NCI-H146 treated with DMSO at 0.1 percent for 48 hours (cell line): ENCODE results near the gene CLASP1.
"Not testable (repeated sequence)": the region's sequence is repeated elsewhere in the genome, so short reads cannot be mapped to it uniquely, and the experiment has no call there.

ENCODE experiments used
- DNase-seq: peaks from one replicate; lab custom pipeline; 2025; ENCODE audit not compliant: unreplicated experiment; lab: John Stamatoyannopoulos, UW

The CLASP1 gene

DNA sequence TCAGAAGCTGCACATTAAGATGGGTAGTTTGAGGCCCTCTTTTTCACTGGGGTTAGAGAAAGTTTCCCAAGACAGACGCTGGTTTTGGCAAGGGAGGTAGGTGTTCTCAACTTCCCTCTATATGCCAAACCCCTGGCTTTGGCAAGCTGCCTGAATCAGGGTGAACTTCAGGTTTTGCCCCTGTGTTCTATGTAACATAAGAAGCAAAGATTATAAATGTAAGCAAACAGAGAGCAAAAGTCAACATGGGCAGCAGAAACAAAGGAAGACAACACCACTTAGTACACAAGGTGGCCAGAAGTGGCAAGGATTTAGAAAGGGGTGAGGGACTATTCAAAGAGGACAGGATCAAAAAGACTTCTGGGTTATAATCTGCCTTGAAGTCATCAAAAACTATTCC lies 293.8 kb downstream of the CLASP1 start:
- peak; percentile 25 for DNase-seq

DNA sequence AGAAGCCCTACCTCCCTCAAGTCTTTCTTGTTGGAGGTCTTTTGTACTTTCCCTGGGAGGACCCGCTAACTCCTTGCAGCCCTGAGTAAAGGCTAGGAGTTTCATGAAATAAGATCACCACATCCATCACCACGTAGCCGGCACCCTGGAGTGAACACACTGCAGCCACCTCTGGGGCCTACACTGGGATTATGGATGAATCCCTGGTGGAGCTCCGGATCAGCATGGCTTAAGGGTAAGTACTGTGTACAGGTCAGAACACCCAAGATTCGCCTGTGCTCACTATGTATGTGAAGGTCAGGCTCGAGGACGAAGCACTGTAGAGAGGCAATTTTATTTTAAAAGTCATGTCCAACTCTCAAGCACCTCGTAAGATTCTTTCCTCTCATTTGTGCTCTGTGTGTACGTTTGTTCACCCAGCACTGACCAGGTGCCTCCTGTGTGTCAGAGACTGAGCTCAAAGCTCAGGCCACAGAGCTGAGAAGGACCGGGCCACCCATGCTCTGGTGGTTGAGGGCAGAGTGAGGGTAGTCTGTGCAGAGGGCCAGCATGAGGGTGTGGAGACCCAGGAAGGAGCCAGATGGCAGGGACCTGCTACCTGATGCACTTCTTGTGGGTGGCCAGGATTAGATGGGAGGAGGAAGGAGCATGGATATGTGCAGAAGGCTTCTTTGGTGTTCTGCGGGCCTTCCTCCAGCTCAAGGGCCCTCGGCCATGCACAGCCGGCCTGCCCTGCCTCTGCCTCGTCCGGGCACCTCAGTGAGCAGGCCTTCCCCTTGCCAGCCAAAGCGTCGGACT lies 297.5 kb downstream of the CLASP1 start:
- no peak for DNase-seq

GRCh38 chr2:121350890-121351289 lies 298.4 kb downstream of the CLASP1 start:
- DNase-seq, result no peak

DNA sequence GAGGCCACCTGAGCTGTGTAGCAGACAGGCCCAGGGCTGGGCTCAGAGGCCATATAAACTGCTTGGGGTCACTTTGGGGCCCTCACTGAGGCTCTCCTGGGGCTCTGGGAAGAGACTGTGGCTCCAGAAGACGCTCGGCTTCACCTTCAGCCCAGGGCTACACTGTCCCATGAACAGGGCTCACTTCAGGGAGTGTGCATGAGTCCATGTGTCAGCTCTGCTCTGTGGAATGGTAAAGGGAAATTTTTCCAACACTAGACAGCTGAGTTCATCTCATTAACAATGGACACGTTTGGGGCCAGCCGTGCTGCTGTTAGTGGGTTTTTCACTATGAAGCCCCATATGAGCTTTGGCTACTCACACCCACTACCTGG lies 298.9 kb downstream of the CLASP1 start:
- no peak for DNase-seq

- DNase-seq, result no peak
Observed at GRCh38 chr2:121349721-121350401, 299.4 kb downstream of the CLASP1 start.

DNA sequence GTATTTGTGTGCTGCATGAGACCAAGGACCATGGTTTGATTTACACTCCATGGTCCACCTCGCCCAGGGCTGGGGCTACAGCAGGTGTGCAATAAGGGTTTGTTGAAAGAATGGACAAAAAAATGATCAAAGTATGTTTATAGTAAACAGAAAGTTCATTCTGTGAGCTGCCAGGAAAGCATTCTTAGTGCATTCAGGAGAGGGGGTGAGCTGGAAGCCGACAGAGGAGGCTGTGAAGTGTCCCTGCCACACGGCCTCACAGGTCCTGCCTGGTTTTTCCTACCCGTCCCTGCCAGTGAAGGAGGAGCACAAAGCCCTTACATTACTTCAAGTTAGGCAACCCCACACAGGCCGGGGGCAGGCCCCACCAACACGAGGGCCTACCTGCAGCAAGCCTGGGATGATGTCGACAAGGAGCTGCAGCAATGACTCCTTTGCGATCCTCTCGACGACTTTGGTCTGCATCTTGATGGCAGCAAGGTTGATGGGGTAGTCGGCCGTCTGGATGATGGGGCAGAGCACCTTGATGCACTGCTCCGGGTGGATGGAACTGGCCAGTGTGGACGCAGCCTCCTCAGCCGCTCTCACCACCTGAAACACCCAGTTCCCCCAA lies 301.0 kb downstream of the CLASP1 start:
- DNase-seq, result no peak

DNA sequence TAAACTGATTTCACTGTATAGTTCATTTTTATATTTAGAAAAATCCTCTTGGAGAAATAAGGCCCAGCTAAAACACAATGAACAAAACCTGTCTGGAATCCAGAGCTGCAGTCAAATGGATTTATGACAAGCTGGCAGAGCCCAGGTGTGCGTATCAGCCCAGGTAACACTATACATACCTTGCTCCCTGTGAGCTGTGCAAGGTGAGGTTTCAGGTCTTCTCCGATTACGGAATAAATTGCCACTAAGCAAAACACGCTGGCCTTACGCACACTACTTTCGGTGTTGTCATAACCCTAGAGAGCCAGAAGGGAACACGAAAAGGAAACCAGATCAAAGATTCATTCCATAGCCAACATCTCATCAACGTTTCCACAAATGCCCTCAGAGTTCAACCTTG lies 302.4 kb downstream of the CLASP1 start:
- no peak for DNase-seq

DNA sequence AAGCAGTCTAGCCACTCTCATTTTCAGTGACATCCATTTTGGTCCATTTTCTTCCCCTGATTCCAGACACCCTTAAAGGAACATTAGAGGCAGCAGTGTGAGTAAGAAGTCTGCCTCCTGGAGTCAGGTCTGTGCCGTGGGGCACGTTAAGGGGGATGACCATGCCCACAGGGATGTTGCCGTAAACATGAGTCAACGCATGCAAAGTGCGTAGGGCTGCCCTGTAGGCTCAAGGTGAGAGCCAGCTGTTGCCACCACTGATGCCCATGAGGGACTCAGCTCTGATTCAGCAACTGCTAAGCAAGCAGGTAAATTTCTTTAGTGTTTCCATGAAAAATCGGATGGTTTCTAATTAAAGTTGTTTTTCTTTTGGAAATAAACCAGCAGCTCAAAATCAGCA lies 302.9 kb downstream of the CLASP1 start:
- DNase-seq, result no peak

- no peak for DNase-seq
Observed at GRCh38 chr2:121345887-121346286, 303.4 kb downstream of the CLASP1 start.

DNA sequence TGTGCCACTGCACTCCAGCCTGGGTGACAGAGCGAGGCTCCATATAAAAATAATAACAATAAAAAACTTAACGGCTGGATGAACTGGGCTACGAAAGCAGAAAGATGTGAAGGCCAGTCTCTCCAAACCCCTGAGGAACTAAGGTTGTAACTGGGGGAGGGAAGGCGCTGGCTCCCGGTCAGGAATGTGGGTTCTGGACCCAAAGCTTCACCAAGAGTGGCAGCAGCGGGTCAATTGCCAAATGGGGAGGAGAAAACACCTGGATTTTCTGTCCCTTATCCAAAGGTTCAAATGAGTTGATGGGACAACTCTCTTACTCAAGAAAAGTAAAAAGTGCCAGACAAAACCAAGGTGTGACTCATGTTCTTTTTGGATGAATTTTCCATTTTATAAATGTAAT lies 304.2 kb downstream of the CLASP1 start:
- no peak for DNase-seq

DNA sequence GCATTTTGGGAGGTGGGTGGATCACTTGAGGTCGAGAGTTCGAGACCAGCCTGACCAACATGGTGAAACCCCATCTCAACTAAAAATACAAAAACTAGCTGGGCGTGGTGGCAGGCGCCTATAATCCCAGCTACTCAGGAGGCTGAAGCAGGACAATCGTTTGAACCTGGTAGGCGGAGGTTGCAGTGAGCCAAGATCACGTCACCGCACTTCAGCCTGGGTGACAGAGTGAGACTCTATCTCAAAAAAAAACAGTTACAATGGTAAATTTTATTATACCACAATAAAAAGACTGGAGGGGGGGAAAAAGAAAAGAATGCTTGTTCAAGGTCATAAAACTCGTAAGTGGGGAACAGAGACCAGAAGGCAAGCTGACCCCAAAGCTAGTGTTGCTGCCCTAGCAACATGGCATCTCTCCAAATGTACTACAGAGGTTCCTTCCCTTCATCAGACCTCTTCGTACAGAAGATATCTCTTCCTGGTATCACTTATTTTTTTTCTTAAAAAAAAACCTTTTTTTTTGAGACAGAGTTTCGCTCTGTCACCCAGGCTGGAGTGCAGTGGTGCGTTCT lies 305.3 kb downstream of the CLASP1 start:
- not testable (repeated sequence) for DNase-seq

GRCh38 chr2:121343191-121343590 lies 306.1 kb downstream of the CLASP1 start:
- peak; percentile 96 for DNase-seq

DNA sequence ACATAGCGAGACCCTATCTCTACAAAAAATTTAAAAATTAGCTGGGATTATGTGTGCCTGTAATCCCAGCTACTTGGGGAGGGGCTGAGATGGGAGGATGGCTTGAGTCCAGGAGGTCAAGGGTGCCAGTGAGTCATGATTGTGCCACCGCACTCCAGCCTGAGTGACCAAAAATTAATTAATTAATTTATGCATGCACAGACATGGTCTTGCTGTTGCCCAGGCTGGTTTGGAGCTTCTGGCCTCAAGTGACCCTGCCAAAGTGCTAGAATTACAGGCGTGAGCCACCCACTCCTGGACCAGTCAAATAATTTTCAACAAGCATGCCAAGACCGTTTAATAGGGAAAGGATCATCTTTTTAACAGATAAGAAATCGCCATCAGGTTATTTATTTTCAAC lies 306.5 kb downstream of the CLASP1 start:
- no peak for DNase-seq

GRCh38 chr2:121340926-121341325 lies 308.3 kb downstream of the CLASP1 start:
- DNase-seq, result no peak

- DNase-seq, result no peak
Observed at GRCh38 chr2:121338281-121338680, 311.0 kb downstream of the CLASP1 start.

GRCh38 chr2:121336528-121337294 lies 312.6 kb downstream of the CLASP1 start:
- DNase-seq, result no peak

DNA sequence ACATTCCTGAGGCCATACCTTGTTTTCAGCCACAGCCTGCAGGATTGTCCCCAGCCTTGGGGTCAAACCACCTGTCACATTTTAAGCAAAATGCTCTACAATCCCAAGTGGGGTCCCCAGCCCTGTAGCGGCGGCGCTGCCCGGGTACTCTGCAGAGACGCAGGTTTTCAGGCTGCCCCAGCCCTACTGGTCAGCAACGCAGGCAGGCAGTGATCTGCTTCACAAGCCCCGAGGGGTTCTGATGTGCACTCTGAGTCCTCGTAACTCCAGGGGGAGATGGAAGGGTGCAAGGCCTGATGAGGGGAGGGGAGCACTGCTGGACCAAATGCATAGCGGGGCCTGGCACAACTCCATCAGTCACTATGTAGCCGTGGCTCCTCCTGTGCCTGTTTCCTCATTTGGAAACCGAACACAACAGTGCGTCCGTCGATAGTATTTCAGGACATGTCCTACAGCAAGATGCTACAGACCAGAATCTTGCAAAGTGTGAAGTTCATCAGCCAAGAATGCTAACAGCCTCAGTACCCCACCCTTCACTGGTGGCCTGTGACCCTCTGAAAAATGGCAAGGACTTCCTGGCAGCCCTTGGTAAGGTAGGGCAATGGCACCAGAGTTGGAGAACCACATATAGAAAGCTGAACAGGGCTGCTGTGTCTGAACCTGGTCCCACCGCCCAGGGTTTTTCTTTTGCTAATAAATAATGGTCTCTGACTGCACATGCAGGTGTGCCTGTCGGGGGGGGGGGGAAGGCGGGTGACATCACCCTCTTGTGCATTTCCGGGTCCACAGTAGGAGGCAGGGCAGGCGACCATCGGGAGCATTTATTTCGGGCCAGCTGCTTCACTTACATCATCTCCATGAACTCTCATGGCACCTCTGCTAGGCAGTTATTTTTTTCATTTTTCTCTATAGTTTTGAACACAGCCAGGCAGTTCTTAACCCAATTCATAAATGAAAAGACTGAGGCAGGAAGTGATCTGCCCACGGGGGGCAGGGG lies 313.7 kb downstream of the CLASP1 start:
- DNase-seq, result peak; percentile 84

- DNase-seq, result no peak
Observed at GRCh38 chr2:121334581-121335293, 314.5 kb downstream of the CLASP1 start.

- DNase-seq, result no peak
Observed at GRCh38 chr2:121333834-121334558, 315.3 kb downstream of the CLASP1 start.
